Neural progenitor cell (in vitro differentiated cells): ENCODE measurements around the gene ARMC6.

Experiments used
- CTCF ChIP-seq: fragments of 200-600 bp; sonication (generic); IDR thresholded peaks from 2 replicates; pipeline ENCODE4 v1.5.1; 2017; ENCODE audit warnings: antibody characterized with exemption, mild to moderate bottlenecking
- EZH2 ChIP-seq: fragments of 200-600 bp; sonication (generic); IDR thresholded peaks from 2 replicates; pipeline ENCODE4 v1.6.1; 2017; ENCODE audit warnings: antibody characterized with exemption, mild to moderate bottlenecking, moderate library complexity
- EZH2phosphoT487 ChIP-seq: fragments of 200-600 bp; sonication (generic); IDR thresholded peaks from 2 replicates; pipeline ENCODE4 v1.6.1; 2017; ENCODE audit warnings: antibody characterized with exemption

GRCh38 chr19:19059018-19059836, 25.8 kb downstream of the ARMC6 start:
- TF ChIP-seq CTCF = no peak
- TF ChIP-seq EZH2phosphoT487 = no peak
- TF ChIP-seq EZH2 = no peak
